Measurements from ENCODE around the gene ZNF668. TPM values are rescaled to one million over a fixed set of nuclear protein-coding genes. Genes with fewer than 3 reads are reported as not detected.

ZNF668 gene
- total and polyA plus RNA-seq, 8 donors, result 3.8 to 12.2 (median 5.6) TPM

DNA sequence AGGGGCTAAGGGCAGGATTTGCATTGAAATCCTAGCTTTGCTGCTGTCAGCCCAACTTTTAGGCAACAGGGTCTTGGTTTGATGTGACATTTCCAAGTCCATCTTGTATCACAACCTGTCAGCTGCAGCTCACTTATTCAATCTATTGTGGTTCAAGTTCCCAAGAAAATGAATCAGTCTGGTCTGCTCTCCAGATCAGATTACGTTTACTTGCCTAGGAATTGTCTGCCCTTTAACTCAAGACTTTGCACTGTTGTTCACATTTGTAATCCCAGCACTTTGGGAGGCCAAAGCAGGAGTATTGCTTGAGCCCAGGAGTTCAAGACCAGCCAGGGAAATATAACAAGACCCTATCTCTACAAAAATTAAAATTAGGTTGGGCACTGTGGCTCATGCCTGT lies 30.7 kb downstream of the ZNF668 start:
- H3K27ac ChIP-seq, result no peak overlapping the region
- no peak overlapping the region for H3K4me3 ChIP-seq
- ATAC-seq (no peak), DNase-seq (no peak)
- TF ChIP-seq, protein P1, sequence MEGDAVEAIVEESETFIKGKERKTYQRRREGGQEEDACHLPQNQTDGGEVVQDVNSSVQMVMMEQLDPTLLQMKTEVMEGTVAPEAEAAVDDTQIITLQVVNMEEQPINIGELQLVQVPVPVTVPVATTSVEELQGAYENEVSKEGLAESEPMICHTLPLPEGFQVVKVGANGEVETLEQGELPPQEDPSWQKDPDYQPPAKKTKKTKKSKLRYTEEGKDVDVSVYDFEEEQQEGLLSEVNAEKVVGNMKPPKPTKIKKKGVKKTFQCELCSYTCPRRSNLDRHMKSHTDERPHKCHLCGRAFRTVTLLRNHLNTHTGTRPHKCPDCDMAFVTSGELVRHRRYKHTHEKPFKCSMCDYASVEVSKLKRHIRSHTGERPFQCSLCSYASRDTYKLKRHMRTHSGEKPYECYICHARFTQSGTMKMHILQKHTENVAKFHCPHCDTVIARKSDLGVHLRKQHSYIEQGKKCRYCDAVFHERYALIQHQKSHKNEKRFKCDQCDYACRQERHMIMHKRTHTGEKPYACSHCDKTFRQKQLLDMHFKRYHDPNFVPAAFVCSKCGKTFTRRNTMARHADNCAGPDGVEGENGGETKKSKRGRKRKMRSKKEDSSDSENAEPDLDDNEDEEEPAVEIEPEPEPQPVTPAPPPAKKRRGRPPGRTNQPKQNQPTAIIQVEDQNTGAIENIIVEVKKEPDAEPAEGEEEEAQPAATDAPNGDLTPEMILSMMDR (IDR thresholded peaks at IDR 0.05), result no peak
- intact Hi-C loops (cut with DNase I), result no loop called here
- peaks cover 0 to 55% of the 10 kb centered on the region in 2 donors for H3K36me3 ChIP-seq
- H3K27me3 ChIP-seq, result no peaks in the 10 kb centered on the region
- no peaks in the 10 kb centered on the region for H3K4me1 ChIP-seq
- H3K9me3 ChIP-seq, result no peaks in the 10 kb centered on the region

DNA sequence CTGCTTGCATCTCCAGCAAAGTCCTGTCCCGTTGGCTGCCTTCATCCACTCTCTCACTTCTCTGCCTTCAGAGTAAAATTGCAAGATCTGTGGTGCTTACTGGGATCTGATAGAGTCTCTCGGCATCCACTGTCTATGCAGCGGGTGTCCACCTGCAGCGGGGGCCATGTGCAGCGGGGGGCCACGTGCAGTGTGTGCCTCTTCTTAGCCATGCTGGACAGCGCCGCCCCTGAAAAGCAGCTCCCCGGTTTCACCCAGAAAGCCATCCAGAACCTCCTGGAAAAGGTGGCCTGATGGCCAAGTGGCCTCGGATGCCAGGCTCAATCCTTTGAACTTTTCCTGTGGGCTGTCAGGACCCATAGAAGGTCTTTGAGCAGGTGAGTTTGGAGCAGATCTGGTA lies 31.2 kb downstream of the ZNF668 start:
- DNase-seq (no peak), ATAC-seq (no peak)
- H3K4me1 ChIP-seq, result no peaks in the 10 kb centered on the region
- H3K36me3 ChIP-seq, result peaks cover 0 to 60% of the 10 kb centered on the region in 2 donors
- TF ChIP-seq, protein P1 (IDR thresholded peaks at IDR 0.05), result no peak
- no peak overlapping the region for H3K4me3 ChIP-seq
- intact Hi-C loops (cut with DNase I), result no loop called here
- no peaks in the 10 kb centered on the region for H3K9me3 ChIP-seq
- H3K27me3 ChIP-seq, result no peaks in the 10 kb centered on the region
- H3K27ac ChIP-seq, result no peak overlapping the region

DNA sequence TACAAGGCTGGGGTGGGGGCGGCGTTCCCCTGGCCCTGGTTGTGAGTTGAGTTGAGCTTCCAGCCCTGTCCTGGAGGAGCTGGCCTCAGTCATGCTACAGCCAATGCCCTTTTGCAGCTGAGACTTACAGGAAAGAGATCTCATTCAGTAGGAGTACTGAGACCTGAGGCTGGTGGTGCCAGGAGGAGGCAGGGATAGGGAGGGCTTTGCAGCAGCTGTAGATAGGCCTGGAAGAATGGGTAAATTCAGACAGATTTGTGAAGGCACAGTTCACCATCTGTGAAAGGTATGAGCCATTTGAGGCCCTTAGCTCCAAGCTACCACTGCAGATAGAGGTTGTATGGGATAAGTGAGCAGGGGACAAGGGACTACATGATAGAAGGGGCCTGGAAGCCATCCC lies 35.0 kb downstream of the ZNF668 start:
- no peak overlapping the region for H3K4me3 ChIP-seq
- no peak for ATAC-seq
- intact Hi-C loops (cut with DNase I), result no loop called here
- TF ChIP-seq, protein P1 (IDR thresholded peaks at IDR 0.05), result no peak
- H3K27ac ChIP-seq, result no peak overlapping the region
- peaks cover 8 to 31% of the 10 kb centered on the region in 2 donors for H3K4me1 ChIP-seq
- no peaks in the 10 kb centered on the region for H3K9me3 ChIP-seq
- peaks cover 0 to 87% of the 10 kb centered on the region in 2 donors for H3K36me3 ChIP-seq
- no peak for DNase-seq
- H3K27me3 ChIP-seq, result no peaks in the 10 kb centered on the region

DNA sequence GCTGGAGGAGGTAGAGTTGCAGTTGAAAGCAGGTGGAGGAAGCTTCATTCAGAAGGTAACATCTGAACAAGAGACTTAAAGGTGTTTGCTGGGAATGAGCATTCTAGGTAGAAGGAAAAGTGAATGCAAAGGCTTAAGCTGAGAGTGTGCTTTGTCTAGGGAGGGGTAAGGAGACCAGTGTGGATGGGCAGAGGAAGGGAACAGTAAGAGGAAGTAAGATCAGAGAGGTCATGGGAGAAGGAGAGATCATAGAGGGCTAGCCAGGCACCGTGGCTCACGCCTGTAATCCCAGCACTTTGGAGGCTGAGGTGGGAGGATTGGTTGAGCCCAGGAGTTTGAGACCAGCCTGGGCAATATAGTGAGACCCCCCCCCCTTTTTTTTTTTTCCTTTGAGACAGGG lies 37.3 kb downstream of the ZNF668 start:
- H3K4me3 ChIP-seq, result no peak overlapping the region
- intact Hi-C loops (cut with DNase I), result no loop called here
- H3K27ac ChIP-seq, result no peak overlapping the region
- no peak for DNase-seq
- H3K36me3 ChIP-seq, result peaks cover 0 to 65% of the 10 kb centered on the region in 2 donors
- TF ChIP-seq, protein P1 (IDR thresholded peaks at IDR 0.05), result no peak
- no peaks in the 10 kb centered on the region for H3K27me3 ChIP-seq
- no peak for ATAC-seq
- H3K9me3 ChIP-seq, result no peaks in the 10 kb centered on the region
- H3K4me1 ChIP-seq, result peaks cover 8 to 39% of the 10 kb centered on the region in 2 donors

DNA sequence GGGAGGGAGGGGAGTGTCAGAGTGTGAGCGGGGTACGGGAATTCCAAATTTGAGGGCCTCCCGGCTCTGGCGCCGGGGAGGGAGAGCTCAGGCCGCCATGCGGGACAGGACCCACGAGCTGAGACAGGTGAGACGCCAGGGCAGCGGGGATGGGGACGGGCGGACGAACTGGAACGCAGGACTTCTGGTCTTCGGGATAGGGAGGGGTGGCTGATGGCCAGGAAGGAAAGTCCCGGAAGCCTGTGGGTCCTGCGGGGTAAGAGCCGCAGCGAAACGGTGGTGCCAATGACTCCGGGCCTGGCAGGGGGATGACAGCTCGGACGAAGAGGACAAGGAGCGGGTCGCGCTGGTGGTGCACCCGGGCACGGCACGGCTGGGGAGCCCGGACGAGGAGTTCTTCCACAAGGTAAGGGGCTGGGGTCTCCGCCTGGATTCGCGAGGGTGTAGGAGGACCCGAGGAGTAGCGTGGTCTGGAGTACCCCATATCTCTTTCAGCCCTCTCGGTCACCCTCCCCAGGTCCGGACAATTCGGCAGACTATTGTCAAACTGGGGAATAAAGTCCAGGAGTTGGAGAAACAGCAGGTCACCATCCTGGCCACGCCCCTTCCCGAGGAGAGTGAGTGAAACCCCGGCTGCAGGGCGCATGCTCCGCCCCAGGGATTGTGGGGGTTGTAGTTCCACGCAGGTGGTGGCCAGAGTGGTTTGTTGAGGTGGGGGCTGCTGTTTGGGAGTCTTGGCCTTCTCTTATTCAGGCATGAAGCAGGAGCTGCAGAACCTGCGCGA lies 40.1 kb downstream of the ZNF668 start:
- intact Hi-C loops (cut with DNase I), result no loop called here
- peak; percentile 78 to 95 (median 91) for DNase-seq
- H3K27me3 ChIP-seq, result no peaks in the 10 kb centered on the region

More for the DNA sequence above, 40.1 kb downstream of the ZNF668 start:
- no peaks in the 10 kb centered on the region for H3K9me3 ChIP-seq
- peaks cover 0 to 37% of the 10 kb centered on the region in 2 donors for H3K36me3 ChIP-seq
- peaks cover 8 to 39% of the 10 kb centered on the region in 2 donors for H3K4me1 ChIP-seq
- ATAC-seq, result peak; percentile 88
- H3K27ac ChIP-seq, result peak overlapping the region; percentile 93 to 98
- TF ChIP-seq, protein P1 (IDR thresholded peaks at IDR 0.05), result no peak
- H3K4me3 ChIP-seq, result peak overlapping the region; percentile 76 to 100

Measured in left lung (tissue), 10 donors.